Sigmoid colon (tissue), 4 donors: ENCODE data around the gene AKT1S1.

Experiments
- CTCF ChIP-seq, 4 experiments: fragments of 450-650 bp in 3 of 4; fragments of 200-600 bp in 1 of 4; IDR thresholded peaks; one replicate each; pipeline ENCODE4 v1.5.1; 2016 to 2019; ENCODE audit warnings: antibody characterized with exemption in 4 of 4, mild to moderate bottlenecking in 3 of 4, moderate library complexity in 2 of 4
- EP300 ChIP-seq, 4 donors: sonication (generic); formaldehyde crosslinking; IDR thresholded peaks; one replicate each; pipeline ENCODE4 v1.6.1; 2017; ENCODE audit warnings: antibody characterized with exemption in 4 of 4
- POLR2A ChIP-seq, 2 donors: fragments of 450-650 bp; IDR thresholded peaks; one replicate each; pipeline ENCODE4 v1.6.1; 2016; ENCODE audit warnings: antibody characterized with exemption in 2 of 2, mild to moderate bottlenecking in 2 of 2, moderate library complexity in 2 of 2
- POLR2AphosphoS5 ChIP-seq, 4 donors: sonication (generic); formaldehyde crosslinking; IDR thresholded peaks; one replicate each; pipeline ENCODE4 v1.6.1; 2017; ENCODE audit warnings: antibody characterized with exemption in 4 of 4

- TF ChIP-seq CTCF (IDR thresholded peaks at IDR 0.05) (no peak), POLR2A (IDR thresholded peaks at IDR 0.05) (no peak), POLR2AphosphoS5 (IDR thresholded peaks at IDR 0.05) (no peak), EP300 (IDR thresholded peaks at IDR 0.05) (no peak)
Observed at GRCh38 chr19:49906879-49907564, 29.9 kb upstream of the AKT1S1 start.
